Neural cell (in vitro differentiated cells): ENCODE data around the gene FKRP. TPM values are rescaled to one million over a fixed set of nuclear protein-coding genes. Genes with fewer than 3 reads are reported as not detected.

Experiments
- H2AFZ ChIP-seq: fragments of 200-600, 300-800 bp; sonication (generic), shearing (Covaris generic); 2 replicates; pipeline ENCODE4 v1.6.0; 2014; ENCODE audit warnings: low read depth, mild to moderate bottlenecking, antibody characterized with exemption, low read length, moderate library complexity
- H3F3A ChIP-seq: fragments of 200-600 bp; shearing (Covaris generic); 2 replicates; pipeline ENCODE4 v1.6.1; 2016; ENCODE audit warnings: mild to moderate bottlenecking, moderate library complexity, mixed read lengths, antibody characterized with exemption, low read length; ENCODE audit not compliant: insufficient read depth, poor library complexity, severe bottlenecking
- H3K27ac ChIP-seq: fragments of 200-600, 300-800 bp; sonication (generic), shearing (Covaris generic); 2 replicates; pipeline ENCODE4 v1.5.1; 2014; ENCODE audit warnings: mild to moderate bottlenecking, low read length, moderate library complexity
- H3K27me3 ChIP-seq: fragments of 300-800, 200-600 bp; sonication (generic), shearing (Covaris generic); 2 replicates; pipeline ENCODE4 v1.6.0; 2014; ENCODE audit warnings: mild to moderate bottlenecking, low read depth, low read length, moderate library complexity; ENCODE audit not compliant: insufficient read depth
- H3K36me3 ChIP-seq: fragments of 300-800, 200-600 bp; sonication (generic), shearing (Covaris generic); 2 replicates; pipeline ENCODE4 v1.5.1; 2014; ENCODE audit warnings: mild to moderate bottlenecking, antibody characterized with exemption, low read length, moderate library complexity; ENCODE audit not compliant: insufficient read depth
- H3K4me2 ChIP-seq: fragments of 300-800, 200-600 bp; sonication (generic), shearing (Covaris generic); 2 replicates; pipeline ENCODE4 v1.6.0; 2014; ENCODE audit warnings: mild to moderate bottlenecking, low read length
- H3K4me3 ChIP-seq: fragments of 300-800, 200-600 bp; sonication (generic), shearing (Covaris generic); 2 replicates; pipeline ENCODE4 v1.5.1; 2014; ENCODE audit warnings: mild to moderate bottlenecking, low read length, moderate library complexity
- H3K79me2 ChIP-seq: fragments of 200-600 bp; shearing (Covaris generic); replicated peaks from 2 replicates; pipeline ENCODE4 v1.6.0; 2014; ENCODE audit warnings: mild to moderate bottlenecking, low read length, moderate library complexity; ENCODE audit not compliant: insufficient read depth
- H3K9ac ChIP-seq: fragments of 300-800, 200-600 bp; sonication (generic), shearing (Covaris generic); 2 replicates; pipeline ENCODE4 v1.6.1; 2016; ENCODE audit warnings: mild to moderate bottlenecking, low read length, mixed read lengths
- H3K9me2 ChIP-seq: fragments of 200-600 bp; shearing (Covaris generic); 2 replicates; pipeline ENCODE4 v1.6.1; 2016; ENCODE audit warnings: mild to moderate bottlenecking, low read length, mixed read lengths; ENCODE audit not compliant: insufficient read depth
- H3K9me3 ChIP-seq: fragments of 200-600, 300-800 bp; sonication (generic), shearing (Covaris generic); 2 replicates; pipeline ENCODE4 v1.6.1; 2016; ENCODE audit warnings: mild to moderate bottlenecking, mixed run types, low read length, moderate library complexity, mixed read lengths
- H4K20me1 ChIP-seq: fragments of 200-600 bp; shearing (Covaris generic); 2 replicates; pipeline ENCODE4 v1.6.1; 2016; ENCODE audit warnings: mild to moderate bottlenecking, mixed run types; ENCODE audit not compliant: insufficient read depth
- EP300 ChIP-seq: fragments of 450-650 bp; conservative IDR thresholded peaks from 2 replicates; pipeline ENCODE4 v1.6.1; 2014; ENCODE audit warnings: antibody characterized with exemption, mild to moderate bottlenecking, moderate library complexity; ENCODE audit not compliant: poor library complexity, severe bottlenecking
- EZH2 ChIP-seq: fragments of 200-600, 300-800 bp; shearing (Covaris generic), sonication (generic); IDR thresholded peaks from 2 replicates; pipeline ENCODE4 v1.6.1; 2014; ENCODE audit warnings: antibody characterized with exemption, low read length, borderline replicate concordance, mild to moderate bottlenecking; ENCODE audit not compliant: insufficient read depth, poor library complexity, severe bottlenecking
- MXI1 ChIP-seq: fragments of 450-650 bp; conservative IDR thresholded peaks from 2 replicates; pipeline ENCODE4 v1.6.1; 2014; ENCODE audit warnings: antibody characterized with exemption, mild to moderate bottlenecking; ENCODE audit not compliant: poor library complexity, severe bottlenecking
- POLR2AphosphoS5 ChIP-seq: IDR thresholded peaks from 2 replicates; pipeline ENCODE4 v1.6.1; 2012
- RAD21 ChIP-seq: fragments of 450-650 bp; conservative IDR thresholded peaks from 2 replicates; pipeline ENCODE4 v1.6.1; 2014; ENCODE audit warnings: antibody characterized with exemption, mild to moderate bottlenecking, moderate library complexity
- SMC3 ChIP-seq: fragments of 450-650 bp; conservative IDR thresholded peaks from 2 replicates; pipeline ENCODE4 v1.6.1; 2014; ENCODE audit warnings: antibody characterized with exemption, mild to moderate bottlenecking, moderate library complexity; ENCODE audit not compliant: poor library complexity
- TAF1 ChIP-seq: IDR thresholded peaks from 2 replicates; pipeline ENCODE4 v1.6.1; 2012; ENCODE audit warnings: low read depth
- polyA plus RNA-seq: library from polyadenylated mRNA; depleted of rRNA; stranded (reverse); fragments of >200 nt; gene quantifications from 2 replicates; pipeline ENCODE4 v1.2.3, GENCODE V29; 2014
- TF ChIP-seq, protein P1 (sequence below): IDR thresholded peaks from 2 replicates; pipeline ENCODE4 v1.6.1; 2012; ENCODE audit warnings: borderline replicate concordance
- TF ChIP-seq, protein P2 (sequence below): fragments of 450-650 bp; IDR thresholded peaks from 2 replicates; pipeline ENCODE4 v1.5.1; 2014; ENCODE audit warnings: antibody characterized with exemption, mild to moderate bottlenecking, moderate library complexity; ENCODE audit not compliant: poor library complexity, severe bottlenecking

The FKRP gene
- polyA plus RNA-seq, 1 donor from 2014 or later, result 27.8 TPM

DNA sequence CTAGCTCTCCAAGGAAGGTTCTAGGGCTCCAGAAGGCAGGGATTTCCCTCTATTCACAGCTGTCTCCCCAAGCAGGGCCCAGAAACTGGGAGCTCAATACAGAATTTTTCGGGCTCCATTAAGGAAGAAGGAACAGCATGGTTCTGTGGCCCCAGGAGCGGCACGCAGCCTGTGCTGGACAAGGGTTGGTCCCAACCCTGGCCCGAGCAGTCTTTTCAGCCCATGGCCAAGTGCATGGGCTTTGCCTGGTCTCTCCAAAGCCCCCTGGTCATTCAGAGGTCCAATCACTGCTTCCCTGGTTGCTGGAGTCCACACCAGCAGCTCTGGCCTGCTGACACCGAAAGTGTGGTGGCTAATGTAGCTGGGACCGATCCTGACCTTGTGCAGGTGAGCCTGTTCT, 22.4 kb upstream of the FKRP start (continued):
- TF ChIP-seq, protein P1, sequence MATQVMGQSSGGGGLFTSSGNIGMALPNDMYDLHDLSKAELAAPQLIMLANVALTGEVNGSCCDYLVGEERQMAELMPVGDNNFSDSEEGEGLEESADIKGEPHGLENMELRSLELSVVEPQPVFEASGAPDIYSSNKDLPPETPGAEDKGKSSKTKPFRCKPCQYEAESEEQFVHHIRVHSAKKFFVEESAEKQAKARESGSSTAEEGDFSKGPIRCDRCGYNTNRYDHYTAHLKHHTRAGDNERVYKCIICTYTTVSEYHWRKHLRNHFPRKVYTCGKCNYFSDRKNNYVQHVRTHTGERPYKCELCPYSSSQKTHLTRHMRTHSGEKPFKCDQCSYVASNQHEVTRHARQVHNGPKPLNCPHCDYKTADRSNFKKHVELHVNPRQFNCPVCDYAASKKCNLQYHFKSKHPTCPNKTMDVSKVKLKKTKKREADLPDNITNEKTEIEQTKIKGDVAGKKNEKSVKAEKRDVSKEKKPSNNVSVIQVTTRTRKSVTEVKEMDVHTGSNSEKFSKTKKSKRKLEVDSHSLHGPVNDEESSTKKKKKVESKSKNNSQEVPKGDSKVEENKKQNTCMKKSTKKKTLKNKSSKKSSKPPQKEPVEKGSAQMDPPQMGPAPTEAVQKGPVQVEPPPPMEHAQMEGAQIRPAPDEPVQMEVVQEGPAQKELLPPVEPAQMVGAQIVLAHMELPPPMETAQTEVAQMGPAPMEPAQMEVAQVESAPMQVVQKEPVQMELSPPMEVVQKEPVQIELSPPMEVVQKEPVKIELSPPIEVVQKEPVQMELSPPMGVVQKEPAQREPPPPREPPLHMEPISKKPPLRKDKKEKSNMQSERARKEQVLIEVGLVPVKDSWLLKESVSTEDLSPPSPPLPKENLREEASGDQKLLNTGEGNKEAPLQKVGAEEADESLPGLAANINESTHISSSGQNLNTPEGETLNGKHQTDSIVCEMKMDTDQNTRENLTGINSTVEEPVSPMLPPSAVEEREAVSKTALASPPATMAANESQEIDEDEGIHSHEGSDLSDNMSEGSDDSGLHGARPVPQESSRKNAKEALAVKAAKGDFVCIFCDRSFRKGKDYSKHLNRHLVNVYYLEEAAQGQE, result no peak
- TF ChIP-seq POLR2AphosphoS5, result no peak

DNA sequence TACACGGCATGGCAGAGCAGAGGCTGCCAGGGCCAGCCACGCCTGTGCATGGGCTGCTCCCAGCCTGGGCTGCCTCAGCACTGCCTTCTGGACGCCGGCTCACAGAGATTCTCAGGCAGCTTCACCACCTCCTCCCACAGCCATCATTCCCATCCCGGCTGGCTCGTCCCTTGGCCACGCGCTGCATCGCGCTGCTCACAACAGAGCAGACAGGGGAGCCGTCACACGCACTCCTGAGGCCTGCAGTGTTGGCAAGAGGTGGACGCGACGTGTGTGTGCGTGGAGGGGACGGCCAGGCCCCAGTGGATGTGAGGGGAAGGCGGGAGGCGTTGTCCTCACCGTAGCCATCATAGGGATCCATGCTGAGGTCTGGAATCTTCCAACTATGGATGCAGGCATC, 21.4 kb upstream of the FKRP start:
- Histone ChIP-seq H2AFZ (no peak overlapping the region), H3K4me2 (no peak overlapping the region), H3K27me3 (no peaks in the 10 kb centered on the region), H3K27ac (no peak overlapping the region), H3F3A (no peaks in the 10 kb centered on the region), H3K36me3 (peaks cover 3% of the 10 kb centered on the region), H3K79me2 (no peaks in the 10 kb centered on the region), H3K9me3 (no peaks in the 10 kb centered on the region), H3K4me3 (no peak overlapping the region), H4K20me1 (no peaks in the 10 kb centered on the region), H3K9ac (no peak overlapping the region), H3K9me2 (no peaks in the 10 kb centered on the region)
- TF ChIP-seq TAF1, result no peak
- no peak for TF ChIP-seq MXI1
- TF ChIP-seq, protein P2, sequence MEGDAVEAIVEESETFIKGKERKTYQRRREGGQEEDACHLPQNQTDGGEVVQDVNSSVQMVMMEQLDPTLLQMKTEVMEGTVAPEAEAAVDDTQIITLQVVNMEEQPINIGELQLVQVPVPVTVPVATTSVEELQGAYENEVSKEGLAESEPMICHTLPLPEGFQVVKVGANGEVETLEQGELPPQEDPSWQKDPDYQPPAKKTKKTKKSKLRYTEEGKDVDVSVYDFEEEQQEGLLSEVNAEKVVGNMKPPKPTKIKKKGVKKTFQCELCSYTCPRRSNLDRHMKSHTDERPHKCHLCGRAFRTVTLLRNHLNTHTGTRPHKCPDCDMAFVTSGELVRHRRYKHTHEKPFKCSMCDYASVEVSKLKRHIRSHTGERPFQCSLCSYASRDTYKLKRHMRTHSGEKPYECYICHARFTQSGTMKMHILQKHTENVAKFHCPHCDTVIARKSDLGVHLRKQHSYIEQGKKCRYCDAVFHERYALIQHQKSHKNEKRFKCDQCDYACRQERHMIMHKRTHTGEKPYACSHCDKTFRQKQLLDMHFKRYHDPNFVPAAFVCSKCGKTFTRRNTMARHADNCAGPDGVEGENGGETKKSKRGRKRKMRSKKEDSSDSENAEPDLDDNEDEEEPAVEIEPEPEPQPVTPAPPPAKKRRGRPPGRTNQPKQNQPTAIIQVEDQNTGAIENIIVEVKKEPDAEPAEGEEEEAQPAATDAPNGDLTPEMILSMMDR, result no peak
- TF ChIP-seq SMC3, result no peak
- TF ChIP-seq POLR2AphosphoS5, result no peak
- TF ChIP-seq EP300, result no peak

DNA sequence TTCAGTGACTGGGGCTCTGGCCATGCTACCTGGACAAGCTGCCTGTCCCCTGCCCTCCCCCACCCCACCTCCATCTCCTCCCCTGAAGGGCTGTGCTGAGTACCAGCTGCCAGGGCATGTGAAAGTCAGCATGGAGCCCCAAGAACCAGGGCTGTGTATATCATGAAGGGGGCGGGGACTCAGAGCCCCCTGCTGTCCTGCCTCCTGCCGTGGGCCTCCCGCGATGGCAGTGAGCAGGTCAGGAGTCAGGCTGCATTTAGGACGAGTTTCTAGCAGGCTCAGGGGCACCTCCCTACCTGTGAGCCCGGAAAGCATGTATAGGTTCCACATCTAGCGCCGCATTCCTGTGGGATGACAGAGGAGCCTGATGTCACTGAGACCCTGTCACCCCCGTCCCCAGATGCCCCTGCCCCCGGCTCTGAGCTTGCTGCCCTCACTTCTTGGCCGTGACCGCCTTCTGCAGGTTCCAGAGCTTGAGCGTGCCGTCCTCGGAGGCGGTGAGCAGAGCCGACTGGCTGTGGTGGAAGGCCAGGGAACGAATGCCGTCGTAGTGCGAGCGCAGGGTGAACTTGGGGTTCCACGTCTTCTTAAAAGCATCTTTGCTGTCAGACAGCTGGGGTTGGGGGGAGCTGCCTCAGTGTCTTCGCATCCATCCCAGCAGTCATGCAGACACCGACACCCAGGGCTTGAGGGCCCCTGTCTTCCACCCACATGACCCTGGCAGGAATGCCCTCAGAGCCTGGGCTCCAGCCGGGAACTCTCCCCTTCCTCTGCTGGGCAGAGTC, 20.6 kb upstream of the FKRP start:
- Histone ChIP-seq H3K36me3 (peaks cover 3% of the 10 kb centered on the region), H3K27me3 (no peaks in the 10 kb centered on the region), H3K9ac (no peak overlapping the region), H3F3A (no peaks in the 10 kb centered on the region), H4K20me1 (peaks cover 6% of the 10 kb centered on the region), H3K9me3 (no peaks in the 10 kb centered on the region), H3K27ac (no peak overlapping the region), H3K4me3 (no peak overlapping the region), H3K9me2 (no peaks in the 10 kb centered on the region), H3K4me2 (no peak overlapping the region), H2AFZ (no peak overlapping the region), H3K79me2 (no peaks in the 10 kb centered on the region)
- TF ChIP-seq, protein P1, result no peak
- TF ChIP-seq EZH2 (no peak), POLR2AphosphoS5 (no peak), SMC3 (no peak), TAF1 (no peak), MXI1 (no peak), RAD21 (no peak), EP300 (no peak)
- TF ChIP-seq, protein P2, result no peak
